ENCODE data around the gene PMM2.

PMM2 gene

DNA sequence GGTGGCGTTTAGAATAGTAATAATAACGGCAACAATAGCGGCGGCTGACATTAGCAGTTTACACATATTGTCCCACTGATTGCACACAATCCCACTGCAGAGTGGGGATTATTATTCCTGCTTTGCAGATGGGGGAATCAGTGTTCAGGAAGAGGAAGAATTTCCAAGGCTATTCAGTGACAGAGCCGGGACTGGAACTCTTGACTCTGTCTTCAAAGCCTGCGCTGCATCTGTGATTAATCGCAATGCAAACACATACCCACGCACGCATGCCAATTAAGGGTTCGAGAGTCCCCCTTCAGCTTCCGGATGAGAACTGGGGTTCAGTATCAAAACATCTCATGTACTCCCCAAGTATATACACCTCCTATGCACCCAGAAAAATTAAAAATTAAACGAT, 29.4 kb upstream of the PMM2 start:
- TF ChIP-seq, protein P1, sequence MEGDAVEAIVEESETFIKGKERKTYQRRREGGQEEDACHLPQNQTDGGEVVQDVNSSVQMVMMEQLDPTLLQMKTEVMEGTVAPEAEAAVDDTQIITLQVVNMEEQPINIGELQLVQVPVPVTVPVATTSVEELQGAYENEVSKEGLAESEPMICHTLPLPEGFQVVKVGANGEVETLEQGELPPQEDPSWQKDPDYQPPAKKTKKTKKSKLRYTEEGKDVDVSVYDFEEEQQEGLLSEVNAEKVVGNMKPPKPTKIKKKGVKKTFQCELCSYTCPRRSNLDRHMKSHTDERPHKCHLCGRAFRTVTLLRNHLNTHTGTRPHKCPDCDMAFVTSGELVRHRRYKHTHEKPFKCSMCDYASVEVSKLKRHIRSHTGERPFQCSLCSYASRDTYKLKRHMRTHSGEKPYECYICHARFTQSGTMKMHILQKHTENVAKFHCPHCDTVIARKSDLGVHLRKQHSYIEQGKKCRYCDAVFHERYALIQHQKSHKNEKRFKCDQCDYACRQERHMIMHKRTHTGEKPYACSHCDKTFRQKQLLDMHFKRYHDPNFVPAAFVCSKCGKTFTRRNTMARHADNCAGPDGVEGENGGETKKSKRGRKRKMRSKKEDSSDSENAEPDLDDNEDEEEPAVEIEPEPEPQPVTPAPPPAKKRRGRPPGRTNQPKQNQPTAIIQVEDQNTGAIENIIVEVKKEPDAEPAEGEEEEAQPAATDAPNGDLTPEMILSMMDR (IDR thresholded peaks at IDR 0.05; ENCODE audit: borderline replicate concordance, insufficient read depth, low read depth, low read length): no peak

DNA sequence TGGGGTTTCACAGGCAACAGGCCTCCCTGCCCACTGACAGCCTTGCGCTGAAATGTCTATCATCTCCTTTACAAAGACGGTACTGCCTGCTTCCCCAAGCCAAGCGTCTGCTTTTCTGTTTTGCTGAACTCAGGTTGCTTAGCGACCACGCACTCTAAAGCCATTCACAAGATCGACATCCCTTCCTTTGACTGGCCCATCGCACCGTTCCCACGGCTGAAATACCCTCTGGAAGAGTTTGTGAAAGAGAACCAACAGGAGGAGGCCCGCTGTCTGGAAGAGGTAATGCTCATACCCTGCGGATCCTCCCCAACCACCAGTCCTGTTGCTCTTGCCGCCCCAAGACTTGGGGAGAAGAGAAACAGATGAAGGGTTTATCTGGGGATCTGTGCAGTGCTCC, 28.9 kb upstream of the PMM2 start:
- TF ChIP-seq, protein P1 (IDR thresholded peaks at IDR 0.05; ENCODE audit: borderline replicate concordance, insufficient read depth, low read depth, low read length): no peak
- no peak overlapping the region for H3K4me3 ChIP-seq (ENCODE audit: low read depth, low read length)

More for the DNA sequence above, 29.4 kb upstream of the PMM2 start:
- H3K4me3 ChIP-seq (ENCODE audit: low read depth, low read length): no peak overlapping the region

DNA sequence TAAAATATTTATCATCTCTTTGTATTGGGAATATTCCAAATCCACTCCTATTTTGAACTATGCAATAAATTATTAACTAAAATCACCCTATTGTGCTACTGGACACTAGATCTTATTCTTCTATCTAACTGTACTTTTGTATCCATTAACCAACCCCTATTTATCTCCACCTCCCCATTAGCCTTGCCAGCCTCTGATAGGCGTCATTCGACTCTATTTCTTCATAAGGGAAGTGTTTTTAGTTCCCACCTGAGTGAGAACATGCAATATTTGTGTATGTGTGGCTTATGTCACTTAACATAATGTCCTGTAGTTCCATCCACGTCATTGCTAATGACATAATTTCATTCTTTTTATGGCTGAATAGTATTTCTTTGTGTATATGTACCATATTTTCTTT, 24.1 kb upstream of the PMM2 start:
- TF ChIP-seq, protein P1 (IDR thresholded peaks at IDR 0.05; ENCODE audit: borderline replicate concordance, insufficient read depth, low read depth, low read length): no peak
- H3K4me3 ChIP-seq (ENCODE audit: low read depth, low read length): no peak overlapping the region

DNA sequence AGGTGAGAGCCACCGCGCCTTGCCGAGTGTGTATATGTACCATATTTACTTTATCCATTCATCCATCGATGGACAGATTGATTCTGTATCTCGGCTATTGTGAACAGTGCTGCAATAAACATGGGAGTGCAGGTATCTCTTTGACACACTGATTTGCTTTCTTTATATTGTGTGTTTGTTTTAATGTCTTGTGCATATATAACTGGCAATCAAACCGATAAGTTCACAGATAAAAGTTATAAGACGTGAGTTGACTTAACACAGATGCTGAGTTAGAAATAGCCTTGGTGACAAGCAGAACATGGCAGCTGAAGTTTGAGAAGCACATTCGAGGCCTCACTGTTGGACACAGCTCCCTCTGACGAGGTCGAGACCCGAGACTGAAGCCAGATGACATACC, 23.4 kb upstream of the PMM2 start:
- no peak overlapping the region for H3K4me3 ChIP-seq (ENCODE audit: low read depth, low read length)
- TF ChIP-seq, protein P1 (IDR thresholded peaks at IDR 0.05; ENCODE audit: borderline replicate concordance, insufficient read depth, low read depth, low read length): no peak

DNA sequence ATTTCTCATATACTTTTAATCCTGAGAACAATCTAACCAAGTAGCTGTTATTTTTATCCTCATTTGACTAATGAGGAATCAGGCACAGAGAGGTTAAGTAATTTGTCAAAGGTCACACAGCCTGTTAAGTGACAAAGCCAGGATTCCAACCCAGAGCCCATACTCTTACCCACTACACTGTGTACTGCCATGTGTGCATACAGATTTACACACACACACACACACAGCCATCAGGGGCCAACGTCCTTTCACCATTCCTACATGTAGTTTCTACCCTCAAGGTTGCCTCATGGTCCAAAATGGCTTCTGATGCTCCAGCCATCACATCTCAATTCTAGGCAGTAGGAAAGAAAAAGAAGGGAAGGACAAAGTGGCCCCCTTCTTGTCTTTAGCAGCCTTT, 22.3 kb upstream of the PMM2 start:
- TF ChIP-seq, protein P1 (IDR thresholded peaks at IDR 0.05; ENCODE audit: borderline replicate concordance, insufficient read depth, low read depth, low read length): no peak
- no peak overlapping the region for H3K4me3 ChIP-seq (ENCODE audit: low read depth, low read length)

DNA sequence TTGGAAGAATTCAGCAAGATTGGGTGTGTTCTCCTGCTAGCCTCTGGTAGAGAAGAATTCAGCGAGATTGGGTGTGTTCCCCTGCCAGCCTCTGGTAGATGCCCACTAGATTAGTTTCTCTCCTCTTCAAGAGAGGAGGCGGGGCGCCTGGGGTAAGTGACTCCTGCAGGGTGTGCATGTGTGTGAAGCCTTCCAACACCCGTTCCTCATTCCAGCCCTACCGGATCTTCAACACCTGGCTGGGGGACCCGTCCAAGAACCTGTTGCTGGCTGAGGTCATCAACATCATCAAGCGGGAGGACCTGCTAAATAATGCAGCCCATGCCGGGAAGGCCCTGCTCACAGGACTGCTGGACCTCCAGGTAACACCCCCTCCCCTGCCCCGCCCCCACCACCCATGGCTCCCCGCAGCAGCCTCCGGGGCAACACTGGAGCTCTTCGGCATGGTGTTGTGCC, 21.5 kb upstream of the PMM2 start:
- TF ChIP-seq, protein P1 (IDR thresholded peaks at IDR 0.05; ENCODE audit: borderline replicate concordance, insufficient read depth, low read depth, low read length): no peak
- H3K4me3 ChIP-seq (ENCODE audit: low read depth, low read length): no peak overlapping the region

DNA sequence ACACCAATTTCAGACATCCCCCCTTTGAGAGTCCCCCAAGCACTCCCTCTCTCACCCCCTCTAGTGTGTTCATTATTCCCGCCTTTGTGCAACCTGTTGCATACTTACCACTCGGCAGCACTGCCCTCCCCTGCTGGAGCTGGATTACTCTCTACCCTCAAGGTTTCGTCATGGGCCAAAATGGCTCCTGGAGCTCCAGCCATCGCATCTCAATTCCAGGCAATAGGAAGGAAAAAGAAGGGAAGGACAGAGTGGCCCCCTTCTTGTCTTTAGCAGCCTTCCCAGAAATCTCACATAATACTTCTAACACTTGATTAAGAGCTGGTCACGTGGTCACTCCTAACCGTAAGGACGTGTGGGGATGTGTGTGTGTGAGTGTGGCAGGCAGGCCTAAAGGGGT, 20.4 kb upstream of the PMM2 start:
- H3K4me3 ChIP-seq (ENCODE audit: low read depth, low read length): no peak overlapping the region
- TF ChIP-seq, protein P1 (IDR thresholded peaks at IDR 0.05; ENCODE audit: borderline replicate concordance, insufficient read depth, low read depth, low read length): no peak
